ENCODE measurements around the gene MYO16.
"Not testable (repeated sequence)": the region's sequence is repeated elsewhere in the genome, so short reads cannot be mapped to it uniquely, and the experiment has no call there.

Gene MYO16

GRCh38 chr13:109088624-109088917 lies 459.2 kb downstream of the MYO16 start:
- DNase-seq (ENCODE audit: low read depth): no peak
- TF ChIP-seq CTCF (conservative IDR thresholded peaks at IDR 0.05; ENCODE audit: low read depth, low read length): no peak
- no peak overlapping the region for H3K4me3 ChIP-seq (ENCODE audit: low read length)

- no peak for TF ChIP-seq CTCF (conservative IDR thresholded peaks at IDR 0.05; ENCODE audit: low read depth, low read length)
- no peak for DNase-seq (ENCODE audit: low read depth)
- no peak overlapping the region for H3K4me3 ChIP-seq (ENCODE audit: low read length)
Measured at GRCh38 chr13:109090796-109091195, 461.4 kb downstream of the MYO16 start.

- no peak for TF ChIP-seq CTCF (conservative IDR thresholded peaks at IDR 0.05; ENCODE audit: low read depth, low read length)
- H3K4me3 ChIP-seq (ENCODE audit: low read length): no peak overlapping the region
- DNase-seq (ENCODE audit: low read depth): no peak
Measured at GRCh38 chr13:109091249-109091648, 461.8 kb downstream of the MYO16 start.

- H3K4me3 ChIP-seq (ENCODE audit: low read length); DNase-seq (ENCODE audit: low read depth): not testable (repeated sequence)
Measured at GRCh38 chr13:109092186-109092585, 462.8 kb downstream of the MYO16 start.

- DNase-seq (ENCODE audit: low read depth): no peak
- TF ChIP-seq CTCF (conservative IDR thresholded peaks at IDR 0.05; ENCODE audit: low read depth, low read length): no peak
- H3K4me3 ChIP-seq (ENCODE audit: low read length): no peak overlapping the region
Measured at GRCh38 chr13:109093998-109094397, 464.6 kb downstream of the MYO16 start.

- TF ChIP-seq CTCF (conservative IDR thresholded peaks at IDR 0.05; ENCODE audit: low read depth, low read length): no peak
- no peak overlapping the region for H3K4me3 ChIP-seq (ENCODE audit: low read length)
- DNase-seq (ENCODE audit: low read depth): no peak
Measured at GRCh38 chr13:109095126-109095525, 465.7 kb downstream of the MYO16 start.

- no peak overlapping the region for H3K4me3 ChIP-seq (ENCODE audit: low read length)
- TF ChIP-seq CTCF (conservative IDR thresholded peaks at IDR 0.05; ENCODE audit: low read depth, low read length): no peak
- DNase-seq (ENCODE audit: low read depth): no peak
Measured at GRCh38 chr13:109096101-109096500, 466.7 kb downstream of the MYO16 start.

GRCh38 chr13:109100705-109101304 lies 471.4 kb downstream of the MYO16 start:
- H3K4me3 ChIP-seq (ENCODE audit: low read length): no peak overlapping the region
- DNase-seq (ENCODE audit: low read depth): no peak
- no peak for TF ChIP-seq CTCF (conservative IDR thresholded peaks at IDR 0.05; ENCODE audit: low read depth, low read length)
